ENCODE data around the gene SV2B. TPM values are rescaled to one million over a fixed set of nuclear protein-coding genes. Genes with fewer than 3 reads are reported as not detected.

SV2B gene
- total and polyA plus RNA-seq, 2 experiments from 2014 or later, result 0.17 to 2.2 TPM

DNA sequence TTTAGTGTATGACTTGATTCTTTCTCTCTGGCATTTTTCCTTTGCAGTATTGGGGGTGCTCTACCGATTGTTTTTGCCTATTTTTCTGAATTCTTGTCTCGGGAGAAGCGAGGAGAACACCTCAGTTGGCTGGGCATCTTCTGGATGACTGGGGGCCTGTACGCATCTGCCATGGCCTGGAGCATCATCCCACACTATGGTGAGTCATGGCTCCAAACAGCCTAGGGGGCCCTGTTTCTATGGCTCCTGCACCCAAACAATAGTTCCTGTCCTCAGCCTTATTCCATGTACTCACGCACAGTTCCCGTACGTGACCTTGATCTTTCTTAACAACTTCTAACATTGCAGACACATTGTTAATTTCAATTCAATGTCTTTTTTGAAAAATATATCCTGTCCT is 152.3 kb downstream of the SV2B start:
- H3K79me2 ChIP-seq, result no peaks in the 10 kb centered on the region
- H3K4me3 ChIP-seq, result no peak overlapping the region
- H3K9me2 ChIP-seq (replicated peaks; ENCODE audit: insufficient read depth), result no peaks in the 10 kb centered on the region
- no peak for DNase-seq (ENCODE audit: low spot score)
- no peaks in the 10 kb centered on the region for H3K36me3 ChIP-seq (replicated peaks; ENCODE audit: insufficient read depth, low read depth)
- H3K4me2 ChIP-seq, result no peak overlapping the region
- H2AFZ ChIP-seq, result no peak overlapping the region
- H4K20me1 ChIP-seq (ENCODE audit: insufficient read depth, poor library complexity, severe bottlenecking), result no peaks in the 10 kb centered on the region
- no peaks in the 10 kb centered on the region for H3K27me3 ChIP-seq
- no peaks in the 10 kb centered on the region for H3K4me1 ChIP-seq (ENCODE audit: insufficient read depth)
- H3K27ac ChIP-seq, result no peak overlapping the region
- no peaks in the 10 kb centered on the region for H3K9me3 ChIP-seq (ENCODE audit: low read depth)
- WGBS (ENCODE audit: low lambda C conversion rate, missing lambda C conversion rate), result 84% methylated on average over 7 of the region's 7 CpGs
- TF ChIP-seq EZH2phosphoT487 (IDR thresholded peaks at IDR 0.05; ENCODE audit: low read depth, severe bottlenecking, unreplicated experiment), result no peak
- TF ChIP-seq, protein P1, sequence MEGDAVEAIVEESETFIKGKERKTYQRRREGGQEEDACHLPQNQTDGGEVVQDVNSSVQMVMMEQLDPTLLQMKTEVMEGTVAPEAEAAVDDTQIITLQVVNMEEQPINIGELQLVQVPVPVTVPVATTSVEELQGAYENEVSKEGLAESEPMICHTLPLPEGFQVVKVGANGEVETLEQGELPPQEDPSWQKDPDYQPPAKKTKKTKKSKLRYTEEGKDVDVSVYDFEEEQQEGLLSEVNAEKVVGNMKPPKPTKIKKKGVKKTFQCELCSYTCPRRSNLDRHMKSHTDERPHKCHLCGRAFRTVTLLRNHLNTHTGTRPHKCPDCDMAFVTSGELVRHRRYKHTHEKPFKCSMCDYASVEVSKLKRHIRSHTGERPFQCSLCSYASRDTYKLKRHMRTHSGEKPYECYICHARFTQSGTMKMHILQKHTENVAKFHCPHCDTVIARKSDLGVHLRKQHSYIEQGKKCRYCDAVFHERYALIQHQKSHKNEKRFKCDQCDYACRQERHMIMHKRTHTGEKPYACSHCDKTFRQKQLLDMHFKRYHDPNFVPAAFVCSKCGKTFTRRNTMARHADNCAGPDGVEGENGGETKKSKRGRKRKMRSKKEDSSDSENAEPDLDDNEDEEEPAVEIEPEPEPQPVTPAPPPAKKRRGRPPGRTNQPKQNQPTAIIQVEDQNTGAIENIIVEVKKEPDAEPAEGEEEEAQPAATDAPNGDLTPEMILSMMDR (IDR thresholded peaks at IDR 0.05; ENCODE audit: poor library complexity), result no peak
- no peak for TF ChIP-seq EZH2 (IDR thresholded peaks at IDR 0.05; ENCODE audit: borderline replicate concordance)

DNA sequence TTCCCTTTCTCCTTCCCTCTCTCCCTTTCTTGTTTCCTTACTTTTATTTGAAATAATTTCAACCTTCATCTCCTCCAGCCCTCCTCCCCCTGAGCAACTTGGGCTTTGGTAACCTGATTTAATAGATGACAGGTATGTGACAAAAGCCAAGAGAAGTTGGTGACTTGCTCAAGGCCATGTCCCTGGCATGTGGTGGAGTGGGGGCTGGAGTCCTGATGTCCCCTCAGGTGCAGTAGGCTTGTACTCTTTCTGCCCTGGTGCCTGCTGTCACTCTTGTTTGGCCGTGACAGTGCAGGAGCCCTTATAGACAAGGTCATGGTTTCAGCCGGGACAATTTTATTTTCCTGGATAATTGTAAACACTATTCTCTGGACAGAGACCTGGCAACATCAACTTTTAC is 152.7 kb downstream of the SV2B start:
- WGBS (ENCODE audit: low lambda C conversion rate, missing lambda C conversion rate), result 86% methylated on average over 2 of the region's 2 CpGs
- H3K4me2 ChIP-seq, result no peak overlapping the region
- TF ChIP-seq EZH2phosphoT487 (IDR thresholded peaks at IDR 0.05; ENCODE audit: low read depth, severe bottlenecking, unreplicated experiment) (no peak), EZH2 (IDR thresholded peaks at IDR 0.05; ENCODE audit: borderline replicate concordance) (no peak)
- TF ChIP-seq, protein P1 (IDR thresholded peaks at IDR 0.05; ENCODE audit: poor library complexity), result no peak
- H3K27me3 ChIP-seq, result no peaks in the 10 kb centered on the region
- no peaks in the 10 kb centered on the region for H3K4me1 ChIP-seq (ENCODE audit: insufficient read depth)
- no peaks in the 10 kb centered on the region for H3K79me2 ChIP-seq
- H2AFZ ChIP-seq, result no peak overlapping the region
- no peak overlapping the region for H3K4me3 ChIP-seq
- no peaks in the 10 kb centered on the region for H3K9me3 ChIP-seq (ENCODE audit: low read depth)
- no peaks in the 10 kb centered on the region for H3K9me2 ChIP-seq (replicated peaks; ENCODE audit: insufficient read depth)
- no peak for DNase-seq (ENCODE audit: low spot score)
- H3K27ac ChIP-seq, result no peak overlapping the region
- no peaks in the 10 kb centered on the region for H3K36me3 ChIP-seq (replicated peaks; ENCODE audit: insufficient read depth, low read depth)
- no peaks in the 10 kb centered on the region for H4K20me1 ChIP-seq (ENCODE audit: insufficient read depth, poor library complexity, severe bottlenecking)

DNA sequence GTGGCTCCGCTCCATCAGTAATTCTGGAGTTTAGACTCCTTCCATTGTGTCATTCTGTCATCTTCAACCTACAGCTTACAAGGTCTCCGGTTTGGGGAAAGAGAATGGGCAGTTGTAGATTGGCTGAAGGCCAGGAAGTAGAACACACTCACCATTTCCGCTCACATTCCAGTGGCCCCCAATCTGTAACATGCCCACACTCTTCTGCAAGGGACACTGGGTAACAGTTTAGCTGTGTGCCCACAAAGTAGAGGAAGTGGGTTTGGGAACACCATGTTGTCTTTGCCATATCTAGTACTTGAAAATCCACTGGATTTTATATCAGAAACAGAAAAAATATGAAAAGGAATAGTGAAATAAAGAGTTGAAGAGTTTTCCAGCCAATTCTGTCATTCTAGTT is 153.5 kb downstream of the SV2B start:
- Histone ChIP-seq H3K9me3 (ENCODE audit: low read depth) (no peaks in the 10 kb centered on the region), H3K36me3 (replicated peaks; ENCODE audit: insufficient read depth, low read depth) (no peaks in the 10 kb centered on the region), H2AFZ (no peak overlapping the region), H3K27ac (no peak overlapping the region), H3K4me1 (ENCODE audit: insufficient read depth) (no peaks in the 10 kb centered on the region), H4K20me1 (ENCODE audit: insufficient read depth, poor library complexity, severe bottlenecking) (no peaks in the 10 kb centered on the region), H3K9me2 (replicated peaks; ENCODE audit: insufficient read depth) (no peaks in the 10 kb centered on the region), H3K4me3 (no peak overlapping the region), H3K79me2 (no peaks in the 10 kb centered on the region), H3K4me2 (no peak overlapping the region), H3K27me3 (no peaks in the 10 kb centered on the region)
- no peak for DNase-seq (ENCODE audit: low spot score)
- WGBS (ENCODE audit: low lambda C conversion rate, missing lambda C conversion rate), result 90% methylated on average over 3 of the region's 3 CpGs
- TF ChIP-seq, protein P1 (IDR thresholded peaks at IDR 0.05; ENCODE audit: poor library complexity), result no peak
- TF ChIP-seq EZH2phosphoT487 (IDR thresholded peaks at IDR 0.05; ENCODE audit: low read depth, severe bottlenecking, unreplicated experiment), result no peak
- TF ChIP-seq EZH2 (IDR thresholded peaks at IDR 0.05; ENCODE audit: borderline replicate concordance), result no peak

DNA sequence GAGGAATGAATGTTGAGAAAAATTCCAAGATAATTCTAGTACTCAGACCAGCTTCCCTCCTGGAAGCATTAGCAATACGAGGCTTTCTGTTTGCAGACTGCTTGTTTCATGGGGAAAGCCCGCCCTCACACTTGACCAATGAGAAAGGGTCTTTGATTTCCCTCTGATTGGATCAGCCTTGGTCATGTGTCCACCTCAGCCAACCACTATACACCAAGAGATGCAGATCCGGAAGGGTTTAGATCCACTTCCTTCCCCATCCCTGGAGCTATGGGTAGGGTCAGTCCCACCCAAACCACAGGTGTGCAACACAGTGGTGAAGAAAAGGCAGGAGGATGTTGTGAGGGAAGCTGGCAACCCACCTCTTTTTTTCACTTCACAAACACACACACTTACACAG is 154.7 kb downstream of the SV2B start:
- WGBS (ENCODE audit: low lambda C conversion rate, missing lambda C conversion rate), result 91% methylated on average over 3 of the region's 3 CpGs
- H3K4me1 ChIP-seq (ENCODE audit: insufficient read depth), result no peaks in the 10 kb centered on the region
- TF ChIP-seq, protein P1 (IDR thresholded peaks at IDR 0.05; ENCODE audit: poor library complexity), result no peak
- no peak for TF ChIP-seq EZH2 (IDR thresholded peaks at IDR 0.05; ENCODE audit: borderline replicate concordance)
- TF ChIP-seq EZH2phosphoT487 (IDR thresholded peaks at IDR 0.05; ENCODE audit: low read depth, severe bottlenecking, unreplicated experiment), result no peak

More for the DNA sequence above, 154.7 kb downstream of the SV2B start:
- Histone ChIP-seq H3K27ac (no peak overlapping the region), H2AFZ (no peak overlapping the region), H3K4me2 (no peak overlapping the region), H3K9me3 (ENCODE audit: low read depth) (no peaks in the 10 kb centered on the region), H3K9me2 (replicated peaks; ENCODE audit: insufficient read depth) (no peaks in the 10 kb centered on the region), H3K4me3 (no peak overlapping the region), H3K27me3 (no peaks in the 10 kb centered on the region), H4K20me1 (ENCODE audit: insufficient read depth, poor library complexity, severe bottlenecking) (no peaks in the 10 kb centered on the region), H3K36me3 (replicated peaks; ENCODE audit: insufficient read depth, low read depth) (no peaks in the 10 kb centered on the region), H3K79me2 (no peaks in the 10 kb centered on the region)
- DNase-seq (ENCODE audit: low spot score), result no peak
